Stimulated activated CD8-positive, alpha-beta memory T cell treated with anti-CD3 and anti-CD28 coated beads, Interleukin-12 subunit alpha, Interleukin-12 subunit beta, amount 100 ng/mL, for 24 hours (primary cell): ENCODE measurements around the gene LRIT2.
"Not testable (repeated sequence)": the region's sequence is repeated elsewhere in the genome, so short reads cannot be mapped to it uniquely, and the experiment has no call there.

Source experiments
- DNase-seq: peaks from one replicate; pipeline ENCODE4 v3.0.0-alpha.2; 2020; ENCODE audit errors: extremely low read depth

The LRIT2 gene

DNA sequence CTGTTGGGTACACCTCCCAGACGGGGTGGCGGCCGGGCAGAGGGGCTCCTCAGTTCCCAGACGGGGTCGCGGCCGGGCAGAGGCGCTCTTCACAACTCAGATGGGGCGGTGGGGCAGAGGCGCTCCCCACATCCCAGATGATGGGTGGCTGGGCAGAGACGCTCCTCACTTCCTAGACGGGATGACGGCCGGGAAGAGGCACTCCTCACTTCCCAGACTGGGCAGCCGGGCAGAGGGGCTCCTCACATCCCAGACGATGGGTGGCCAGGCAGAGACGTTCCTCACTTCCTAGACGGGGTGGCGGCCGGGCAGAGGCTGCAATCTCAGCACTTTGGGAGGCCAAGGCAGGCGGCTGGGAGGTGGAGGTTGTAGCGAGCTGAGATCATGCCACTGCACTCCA, 45.0 kb downstream of the LRIT2 start:
- not testable (repeated sequence) for DNase-seq

DNA sequence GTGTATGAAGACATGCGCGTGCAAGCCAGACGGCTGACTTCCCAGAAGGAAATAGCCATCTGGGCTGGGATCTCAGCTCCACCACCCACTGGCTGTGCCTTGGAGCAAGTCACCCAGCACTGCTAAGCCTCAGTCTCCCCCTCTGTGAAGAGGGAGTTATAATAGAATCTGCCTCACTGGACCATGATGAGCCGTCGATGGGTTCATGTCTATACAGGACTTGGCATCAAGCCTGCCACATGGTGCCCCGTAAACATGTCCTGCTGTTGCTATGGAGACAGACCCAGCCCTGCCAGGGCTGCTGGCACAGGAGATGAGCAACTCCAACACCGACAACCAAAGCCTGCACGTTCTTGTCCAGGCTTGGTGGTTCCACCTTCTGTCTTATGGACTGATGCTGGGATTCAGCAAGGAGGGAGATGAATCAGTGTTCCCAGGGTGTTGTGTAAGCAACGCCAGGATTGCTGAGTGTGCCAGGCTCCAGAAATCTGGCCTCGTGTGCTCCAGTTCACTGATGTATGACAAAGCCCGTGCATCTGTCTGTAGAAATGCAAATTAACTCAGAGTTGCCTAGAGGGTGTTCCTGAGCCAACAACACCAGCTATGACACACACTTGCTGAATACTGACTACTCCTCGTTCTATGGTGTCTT, 46.2 kb downstream of the LRIT2 start:
- DNase-seq: no peak

DNA sequence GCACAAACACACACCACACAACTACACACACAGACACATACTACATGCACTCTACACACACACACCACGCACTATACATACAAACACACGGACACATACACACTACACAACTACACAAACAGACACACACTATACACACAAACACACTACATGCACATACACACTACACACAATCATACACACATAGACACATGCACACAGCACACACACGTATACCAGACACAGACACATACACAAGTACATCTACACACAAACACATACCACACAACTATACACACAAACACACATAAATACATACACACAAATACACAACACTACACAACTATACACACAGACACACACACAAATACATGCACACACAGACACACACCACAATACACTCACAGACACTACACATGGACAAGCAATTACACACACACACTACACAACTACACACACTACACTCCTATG, 47.2 kb downstream of the LRIT2 start:
- DNase-seq: no peak

DNA sequence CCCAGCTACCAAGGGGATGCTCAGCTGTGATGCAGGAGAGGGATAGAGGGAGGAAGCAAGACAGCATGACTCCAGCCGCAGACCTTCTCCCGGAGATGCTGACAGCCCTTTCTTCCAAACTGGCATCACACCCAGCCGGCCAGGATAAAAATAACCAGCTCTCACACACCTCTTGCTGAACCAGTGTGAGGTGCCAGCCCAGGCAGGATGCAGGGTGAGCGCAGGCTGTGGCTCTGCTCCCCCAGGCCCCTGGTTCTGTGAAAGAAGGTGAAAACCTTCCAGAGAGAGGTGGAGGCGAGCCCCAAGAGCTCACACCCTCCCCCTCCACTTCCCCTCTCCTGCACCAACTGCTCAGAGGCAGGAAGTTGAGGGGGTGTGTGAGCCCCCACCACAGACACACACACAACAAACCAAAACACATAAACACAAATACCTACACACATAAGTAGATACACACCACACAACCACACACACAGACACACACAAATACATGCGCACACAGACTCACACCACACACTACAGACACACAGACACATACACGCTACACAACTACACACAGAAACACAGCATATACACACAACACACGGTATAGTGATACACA, 47.7 kb downstream of the LRIT2 start:
- no peak for DNase-seq

DNA sequence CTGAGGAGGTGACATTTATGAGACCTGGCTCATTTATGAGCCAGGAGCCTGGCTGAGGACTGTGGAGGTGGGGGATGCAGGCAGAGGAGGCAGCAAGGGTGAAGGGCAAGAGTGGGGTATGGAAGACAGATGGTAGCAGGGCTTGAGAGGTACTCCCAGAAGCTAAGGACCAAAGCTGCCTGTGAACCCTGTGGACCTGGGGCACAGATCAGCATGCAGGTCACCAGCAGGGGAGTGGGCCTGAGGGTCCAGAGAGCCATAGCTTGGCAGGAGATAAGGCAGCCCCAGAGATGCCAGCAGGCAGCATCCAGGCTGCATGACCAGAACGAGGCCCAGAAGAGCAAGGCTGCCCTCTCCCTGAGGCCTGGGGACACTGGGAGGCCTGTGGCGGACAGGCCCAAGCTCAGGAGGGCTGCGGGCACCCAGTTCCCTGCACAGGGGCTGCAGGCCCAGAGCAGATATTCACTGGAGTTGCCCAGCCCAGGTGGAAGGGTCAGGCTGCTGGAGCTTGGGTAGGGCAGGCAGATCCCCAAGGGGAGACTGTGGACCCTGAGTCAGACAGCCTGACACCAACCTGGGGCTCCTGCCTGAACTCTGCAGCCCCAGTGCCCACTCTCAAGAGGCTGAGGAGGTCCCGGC, 48.4 kb downstream of the LRIT2 start:
- no peak for DNase-seq

GRCh38 chr10:84176351-84176750, 49.0 kb downstream of the LRIT2 start:
- DNase-seq: no peak

- no peak for DNase-seq
These were observed 49.9 kb downstream of the LRIT2 start for GRCh38 chr10:84175436-84175835.

GRCh38 chr10:84173501-84173929, 51.8 kb downstream of the LRIT2 start, which contains the start of gene GPR15LG:
Gene GPR15LG (plus strand): TSS chr10:84173801. CDS start chr10:84173852, 51 bp downstream.
- DNase-seq: no peak

- no peak for DNase-seq
These were observed 52.6 kb downstream of the LRIT2 start for GRCh38 chr10:84172467-84173356.

GRCh38 chr10:84171700-84172466, 53.5 kb downstream of the LRIT2 start:
- DNase-seq: not testable (repeated sequence)

- not testable (repeated sequence) for DNase-seq
These were observed 54.1 kb downstream of the LRIT2 start for GRCh38 chr10:84171237-84171636.
